ENCODE measurements around the gene ETNK2.

GRCh38 chr1:204150702-204151551 is 917 bp downstream of the ETNK2 start:
- TF ChIP-seq POLR2A (IDR thresholded peaks at IDR 0.05) (no peak), CTCF (IDR thresholded peaks at IDR 0.05) (no peak)

Measured in uterus (tissue), 2 donors.